Liver (tissue), 9 donors: ENCODE data around the gene EXOSC3. TPM values are rescaled to one million over a fixed set of nuclear protein-coding genes. Genes with fewer than 3 reads are reported as not detected.

Experiments used
- DNase-seq: peaks from one replicate; pipeline ENCODE4 v3.0.0-alpha.2; 2017; ENCODE audit warnings: low spot score
- H3K27ac ChIP-seq, 2 donors: one replicate each; pipeline ENCODE4 v1.7.0; 2013; ENCODE audit warnings: inconsistent platforms in 2 of 2, low read length in 2 of 2, control low read depth in 1 of 2, low read depth in 1 of 2, mild to moderate bottlenecking in 1 of 2
- H3K27me3 ChIP-seq, 4 donors: one replicate each; pipeline versions ENCODE4 v1.6.1 to v1.7.0; 2013; ENCODE audit warnings: low read length in 3 of 4, inconsistent platforms in 1 of 4, mild to moderate bottlenecking in 1 of 4, moderate library complexity in 1 of 4; ENCODE audit not compliant: control insufficient read depth in 4 of 4, insufficient read depth in 4 of 4
- H3K36me3 ChIP-seq, 4 donors: one replicate each; pipeline versions ENCODE4 v1.6.1 to v1.7.0; 2013; ENCODE audit warnings: low read length in 3 of 4, mild to moderate bottlenecking in 3 of 4, low read depth in 1 of 4, moderate library complexity in 1 of 4; ENCODE audit not compliant: control insufficient read depth in 4 of 4, insufficient read depth in 3 of 4
- H3K4me1 ChIP-seq, 4 donors: one replicate each; pipeline versions ENCODE4 v1.6.1 to v1.7.0; 2013; ENCODE audit warnings: low read length in 3 of 4, mild to moderate bottlenecking in 3 of 4, moderate library complexity in 1 of 4; ENCODE audit not compliant: control insufficient read depth in 4 of 4, insufficient read depth in 4 of 4
- H3K4me3 ChIP-seq, 3 donors: one replicate each; pipeline versions ENCODE4 v1.6.1 to v1.7.0; 2013; ENCODE audit warnings: low read length in 3 of 3, control low read depth in 1 of 3, low read depth in 1 of 3, mild to moderate bottlenecking in 1 of 3
- H3K9ac ChIP-seq, 2 donors: one replicate each; pipeline ENCODE4 v1.7.0; 2013; ENCODE audit warnings: low read length in 2 of 2, mild to moderate bottlenecking in 2 of 2, moderate library complexity in 2 of 2, control low read depth in 1 of 2, low read depth in 1 of 2
- H3K9me3 ChIP-seq, 4 donors: one replicate each; pipeline versions ENCODE4 v1.6.1 to v1.7.0; 2013; ENCODE audit warnings: low read length in 3 of 4; ENCODE audit not compliant: control insufficient read depth in 4 of 4
- ATF3 ChIP-seq: IDR thresholded peaks from 2 replicates; pipeline ENCODE4 v1.6.1; 2016; ENCODE audit warnings: antibody characterized with exemption
- CTCF ChIP-seq: fragments of 150-350 bp; IDR thresholded peaks from 2 replicates; pipeline ENCODE4 v1.5.1; 2017; ENCODE audit warnings: improper control_type of control experiment, low read depth, low read length; ENCODE audit not compliant: missing input control
- EGR1 ChIP-seq, 2 donors: IDR thresholded peaks; 2 replicates each; pipeline ENCODE4 v1.6.1; 2016 to 2018; ENCODE audit warnings: antibody characterized with exemption in 2 of 2, low read depth in 2 of 2
- FOXA1 ChIP-seq: IDR thresholded peaks from 2 replicates; pipeline ENCODE4 v1.6.1; 2016; ENCODE audit warnings: antibody characterized with exemption
- GABPA ChIP-seq, 2 donors: IDR thresholded peaks in 1 of 2; conservative IDR thresholded peaks in 1 of 2; 2 replicates each; pipeline ENCODE4 v1.6.1; 2016; ENCODE audit warnings: antibody characterized with exemption in 2 of 2, mild to moderate bottlenecking in 1 of 2, moderate library complexity in 1 of 2
- HNF4A ChIP-seq, 2 donors: conservative IDR thresholded peaks; 2 replicates each; pipeline ENCODE4 v1.6.1; 2016; ENCODE audit warnings: antibody characterized with exemption in 2 of 2, mild to moderate bottlenecking in 2 of 2
- HNF4G ChIP-seq: IDR thresholded peaks from 2 replicates; pipeline ENCODE4 v1.6.1; 2016; ENCODE audit warnings: antibody characterized with exemption
- JUND ChIP-seq, 2 donors: IDR thresholded peaks; 2 replicates each; pipeline ENCODE4 v1.6.1; 2016; ENCODE audit warnings: antibody characterized with exemption in 2 of 2
- MAX ChIP-seq: IDR thresholded peaks from 2 replicates; pipeline ENCODE4 v1.6.1; 2016; ENCODE audit warnings: antibody characterized with exemption
- NR2F2 ChIP-seq: IDR thresholded peaks from 2 replicates; pipeline ENCODE4 v1.6.1; 2016; ENCODE audit warnings: antibody characterized with exemption
- RAD21 ChIP-seq, 2 donors: IDR thresholded peaks; 2 replicates each; pipeline ENCODE4 v1.6.1; 2016; ENCODE audit warnings: antibody characterized with exemption in 2 of 2, mild to moderate bottlenecking in 2 of 2
- RXRA ChIP-seq, 2 donors: IDR thresholded peaks; 2 replicates each; pipeline ENCODE4 v1.6.1; 2017 to 2018; ENCODE audit warnings: antibody characterized with exemption in 2 of 2, mild to moderate bottlenecking in 1 of 2
- SP1 ChIP-seq: IDR thresholded peaks from 2 replicates; pipeline ENCODE4 v1.6.1; 2018; ENCODE audit warnings: antibody characterized with exemption, mild to moderate bottlenecking
- TAF1 ChIP-seq: conservative IDR thresholded peaks from 2 replicates; pipeline ENCODE4 v1.6.1; 2016; ENCODE audit warnings: antibody characterized with exemption, mild to moderate bottlenecking
- YY1 ChIP-seq: IDR thresholded peaks from 2 replicates; pipeline ENCODE4 v1.6.1; 2016; ENCODE audit warnings: antibody characterized with exemption, mild to moderate bottlenecking
- ZBTB33 ChIP-seq: IDR thresholded peaks from 2 replicates; pipeline ENCODE4 v1.6.1; 2016; ENCODE audit warnings: antibody characterized with exemption
- WGBS: extraction: QIAGEN DNeasy Blood & Tissue Kit; methylation state at CpG from one replicate; pipeline ENCODE4 v1.1.7; 2013; 5-methylcytosine and 5-hydroxymethylcytosine counted together
- polyA plus RNA-seq, 2 donors: library from polyadenylated mRNA; stranded (reverse) in 1 of 2; unstranded in 1 of 2; fragments of 200-250 nt in 1 of 2; fragments of >200 nt in 1 of 2; fragmentation: Nextera tagmentation in 1 of 2; extraction: Ambion mirVana in 1 of 2; gene quantifications; one replicate each; pipeline versions ENCODE4 v1.2.1 to v1.2.3, GENCODE V29; 2013 to 2015
- total RNA-seq, 2 donors: library from RNA; depleted of rRNA; stranded (reverse); fragments of >200 nt; gene quantifications; one replicate each; pipeline ENCODE4 v1.2.3, GENCODE V29; 2014
- donor health status: healthy.
- donor health status: healthy.
- donor health status: healthy.
- donor health status: healthy.
- donor health status: healthy.

EXOSC3 gene
- total and polyA plus RNA-seq, 4 donors = 16.2 to 27.7 (median 19.6) TPM

GRCh38 chr9:37775216-37775919, 9.5 kb downstream of the EXOSC3 start:
- Histone ChIP-seq H3K4me3 (no peak overlapping the region), H3K36me3 (peaks cover 10 to 44% (median 35%) of the 10 kb centered on the region in 4 donors), H3K27ac (no peak overlapping the region), H3K27me3 (no peaks in the 10 kb centered on the region), H3K4me1 (no peaks in the 10 kb centered on the region), H3K9ac (no peak overlapping the region), H3K9me3 (no peaks in the 10 kb centered on the region)
- DNase-seq = no peak
- WGBS = 98% methylated on average over 1 of the region's 1 CpG
- no peak for TF ChIP-seq MAX
- TF ChIP-seq RAD21 (IDR thresholded peaks at IDR 0.05) = no peak
- TF ChIP-seq HNF4G = no peak
- no peak for TF ChIP-seq JUND (IDR thresholded peaks at IDR 0.05)
- TF ChIP-seq GABPA (IDR thresholded peaks at IDR 0.05 in 1 of 2, conservative IDR thresholded peaks at IDR 0.05 in 1 of 2) = no peak
- no peak for TF ChIP-seq ATF3
- no peak for TF ChIP-seq HNF4A (conservative IDR thresholded peaks at IDR 0.05)
- no peak for TF ChIP-seq YY1
- TF ChIP-seq TAF1 = no peak
- TF ChIP-seq NR2F2 = no peak
- TF ChIP-seq FOXA1 = no peak
- no peak for TF ChIP-seq CTCF
- no peak for TF ChIP-seq EGR1 (IDR thresholded peaks at IDR 0.05; ENCODE audit: low read depth in 2 of 2)
- no peak for TF ChIP-seq ZBTB33
- TF ChIP-seq SP1 = no peak
- TF ChIP-seq RXRA (IDR thresholded peaks at IDR 0.05) = no peak

- no peaks in the 10 kb centered on the region for H3K4me1 ChIP-seq
- TF ChIP-seq YY1 (no peak), HNF4G (no peak)
These were observed 14.9 kb downstream of the EXOSC3 start for GRCh38 chr9:37769995-37770394.

More at GRCh38 chr9:37769995-37770394, 14.9 kb downstream of the EXOSC3 start:
- DNase-seq = no peak
- H3K36me3 ChIP-seq = peaks cover 0 to 22% (median 8%) of the 10 kb centered on the region in 4 donors
- H3K4me3 ChIP-seq = no peak overlapping the region
- no peak overlapping the region for H3K27ac ChIP-seq
- no peak overlapping the region for H3K9ac ChIP-seq
- no peaks in the 10 kb centered on the region for H3K9me3 ChIP-seq
- WGBS = 97% methylated on average over 3 of the region's 3 CpGs
- no peaks in the 10 kb centered on the region for H3K27me3 ChIP-seq
